Neural progenitor cell (in vitro differentiated cells): ENCODE results near the gene MGMT.

Source experiments
- EZH2 ChIP-seq: fragments of 200-600 bp; sonication (generic); IDR thresholded peaks from 2 replicates; pipeline ENCODE4 v1.6.1; 2017; ENCODE audit warnings: antibody characterized with exemption, mild to moderate bottlenecking, moderate library complexity
- EZH2phosphoT487 ChIP-seq: fragments of 200-600 bp; sonication (generic); IDR thresholded peaks from 2 replicates; pipeline ENCODE4 v1.6.1; 2017; ENCODE audit warnings: antibody characterized with exemption
- TF ChIP-seq, protein P1 (sequence below): fragments of 200-600 bp; sonication (generic); IDR thresholded peaks from 2 replicates; pipeline ENCODE4 v1.5.1; 2017; ENCODE audit warnings: antibody characterized with exemption, mild to moderate bottlenecking

DNA sequence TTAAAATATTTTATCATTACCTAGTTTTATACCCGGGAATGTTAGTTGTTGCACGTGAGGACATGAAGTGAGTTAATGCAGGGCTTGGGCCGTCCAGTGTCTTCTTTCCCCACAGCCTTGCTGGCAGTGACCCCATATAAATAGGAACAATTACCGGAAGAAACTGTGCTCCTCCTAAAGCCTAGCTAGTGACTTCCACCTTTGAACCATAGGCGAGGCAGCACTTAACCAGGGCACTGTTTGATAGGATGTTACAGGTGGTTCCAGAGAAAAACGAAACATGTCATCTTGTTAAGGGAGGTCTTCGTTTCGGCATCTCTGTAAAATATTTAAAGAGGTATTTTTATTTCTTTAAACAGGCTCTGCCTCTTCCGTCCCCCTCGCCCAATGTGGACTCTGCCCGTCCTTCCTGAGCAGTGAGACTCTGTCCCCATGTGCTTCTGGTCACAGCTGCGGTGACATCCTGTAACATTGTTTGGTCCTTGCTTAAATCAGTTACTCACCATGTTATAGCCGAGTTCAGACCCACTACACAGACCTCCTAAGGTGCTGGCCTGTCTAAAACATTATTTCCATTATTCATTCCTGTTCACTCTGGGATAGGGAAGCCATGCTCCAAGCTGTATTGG is 145.6 kb downstream of the MGMT start:
- TF ChIP-seq, protein P1, sequence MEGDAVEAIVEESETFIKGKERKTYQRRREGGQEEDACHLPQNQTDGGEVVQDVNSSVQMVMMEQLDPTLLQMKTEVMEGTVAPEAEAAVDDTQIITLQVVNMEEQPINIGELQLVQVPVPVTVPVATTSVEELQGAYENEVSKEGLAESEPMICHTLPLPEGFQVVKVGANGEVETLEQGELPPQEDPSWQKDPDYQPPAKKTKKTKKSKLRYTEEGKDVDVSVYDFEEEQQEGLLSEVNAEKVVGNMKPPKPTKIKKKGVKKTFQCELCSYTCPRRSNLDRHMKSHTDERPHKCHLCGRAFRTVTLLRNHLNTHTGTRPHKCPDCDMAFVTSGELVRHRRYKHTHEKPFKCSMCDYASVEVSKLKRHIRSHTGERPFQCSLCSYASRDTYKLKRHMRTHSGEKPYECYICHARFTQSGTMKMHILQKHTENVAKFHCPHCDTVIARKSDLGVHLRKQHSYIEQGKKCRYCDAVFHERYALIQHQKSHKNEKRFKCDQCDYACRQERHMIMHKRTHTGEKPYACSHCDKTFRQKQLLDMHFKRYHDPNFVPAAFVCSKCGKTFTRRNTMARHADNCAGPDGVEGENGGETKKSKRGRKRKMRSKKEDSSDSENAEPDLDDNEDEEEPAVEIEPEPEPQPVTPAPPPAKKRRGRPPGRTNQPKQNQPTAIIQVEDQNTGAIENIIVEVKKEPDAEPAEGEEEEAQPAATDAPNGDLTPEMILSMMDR, result no peak
- no peak for TF ChIP-seq EZH2
- TF ChIP-seq EZH2phosphoT487, result no peak
